Ureter (tissue), 1 donor: ENCODE results near the gene MTG2. TPM values are rescaled to one million over a fixed set of nuclear protein-coding genes. Genes with fewer than 3 reads are reported as not detected.

Experiments used
- DNase-seq: peaks from one replicate; pipeline ENCODE4 v3.0.0-alpha.2; 2020; ENCODE audit warnings: low spot score
- total RNA-seq: library from RNA; stranded (reverse); gene quantifications from one replicate; pipeline ENCODE4 v1.2.4, GENCODE V29; 2023
- donor health status: DM: yes; HTN: yes; CAD: no.

MTG2 gene
- total RNA-seq, 1 donor from 2014 or later: 35.5 TPM

DNA sequence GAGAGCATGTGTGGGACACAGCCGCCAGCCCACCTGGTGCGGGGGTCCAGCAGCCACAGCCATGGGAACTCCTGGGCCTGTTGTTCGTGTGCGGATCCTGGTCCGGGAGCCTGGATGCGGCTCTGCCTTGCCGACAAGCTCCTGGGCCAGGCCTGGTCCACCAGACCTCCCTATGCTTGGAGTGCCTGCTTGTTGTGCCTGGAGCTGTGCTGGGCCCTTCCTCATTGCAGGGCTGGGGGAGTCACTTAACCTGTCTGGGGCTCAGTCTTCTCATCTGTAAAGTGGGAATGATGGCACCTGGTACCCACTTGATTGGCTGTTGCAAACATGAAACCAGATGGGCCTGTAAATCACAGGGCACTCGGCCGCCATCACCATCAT lies 52.9 kb downstream of the MTG2 start:
- no peak for DNase-seq

DNA sequence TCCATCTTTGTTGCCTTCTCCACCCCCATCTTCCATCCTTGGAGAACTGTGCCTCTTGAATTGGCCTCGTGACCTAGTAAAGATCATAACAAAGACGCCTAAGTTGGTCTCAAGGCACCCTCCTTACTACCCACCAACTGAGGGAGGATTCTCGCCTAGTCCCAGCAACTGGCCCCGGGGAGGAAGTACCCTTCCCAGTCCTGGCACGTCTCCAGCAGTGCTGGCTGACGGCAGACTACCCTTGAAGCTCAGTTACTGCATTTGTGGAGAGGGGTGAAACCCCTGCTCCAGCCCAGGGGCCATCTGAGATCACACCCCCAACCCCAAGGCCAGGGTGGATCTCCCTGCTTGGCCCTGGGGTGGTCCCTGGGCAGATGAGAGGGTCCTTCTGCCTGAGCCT lies 53.4 kb downstream of the MTG2 start:
- DNase-seq: no peak

DNA sequence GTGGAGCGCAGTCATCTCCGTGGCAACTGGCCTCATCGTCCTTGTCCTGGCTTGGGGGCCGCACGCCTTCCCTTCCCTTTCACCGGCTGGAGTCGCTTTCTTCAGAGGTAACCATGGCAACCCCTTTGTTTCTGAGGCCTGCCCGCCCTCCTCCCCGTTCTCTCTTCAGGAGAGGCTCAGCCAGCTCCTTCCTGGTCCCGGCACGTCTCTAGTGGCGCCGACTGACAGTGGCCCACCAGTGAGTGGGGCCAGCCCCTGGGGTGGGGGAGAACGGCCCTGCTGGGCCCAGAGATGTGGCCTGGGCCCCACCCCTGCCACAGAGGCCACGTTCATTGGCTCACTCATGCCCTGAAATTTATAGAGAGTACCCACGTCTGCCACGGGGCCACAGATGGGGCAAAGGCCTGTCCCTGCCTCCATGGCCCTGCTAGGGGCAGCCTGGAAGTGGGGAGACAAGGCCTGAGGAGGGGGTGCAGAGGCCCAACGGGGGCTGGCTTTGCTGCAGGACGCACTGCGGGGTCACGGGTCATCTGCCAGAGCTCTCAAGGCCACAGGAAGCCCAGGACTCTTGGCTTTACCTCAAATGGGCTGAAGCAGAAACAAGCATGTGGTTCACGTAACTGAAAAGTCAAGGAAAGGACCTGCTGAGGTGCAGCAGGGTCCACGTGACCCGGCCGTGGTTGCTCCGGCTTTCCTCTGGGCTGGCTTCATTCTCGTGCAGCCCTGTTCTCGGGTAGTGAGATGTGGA lies 54.1 kb downstream of the MTG2 start:
- DNase-seq: no peak

DNA sequence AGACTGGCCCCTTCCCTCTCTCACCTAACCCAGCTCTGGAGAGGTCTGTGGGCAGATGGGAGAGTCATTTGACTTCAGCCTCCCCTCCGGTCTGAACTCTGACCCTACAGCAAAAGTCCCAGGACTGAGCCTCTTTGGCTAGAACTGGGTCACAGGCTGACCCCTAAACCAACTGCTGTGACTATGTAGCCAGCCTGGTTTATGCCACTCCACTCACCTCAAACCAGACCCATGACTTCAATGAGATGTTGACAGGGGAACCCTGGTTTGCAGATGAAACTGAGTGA lies 54.6 kb downstream of the MTG2 start:
- no peak for DNase-seq

DNA sequence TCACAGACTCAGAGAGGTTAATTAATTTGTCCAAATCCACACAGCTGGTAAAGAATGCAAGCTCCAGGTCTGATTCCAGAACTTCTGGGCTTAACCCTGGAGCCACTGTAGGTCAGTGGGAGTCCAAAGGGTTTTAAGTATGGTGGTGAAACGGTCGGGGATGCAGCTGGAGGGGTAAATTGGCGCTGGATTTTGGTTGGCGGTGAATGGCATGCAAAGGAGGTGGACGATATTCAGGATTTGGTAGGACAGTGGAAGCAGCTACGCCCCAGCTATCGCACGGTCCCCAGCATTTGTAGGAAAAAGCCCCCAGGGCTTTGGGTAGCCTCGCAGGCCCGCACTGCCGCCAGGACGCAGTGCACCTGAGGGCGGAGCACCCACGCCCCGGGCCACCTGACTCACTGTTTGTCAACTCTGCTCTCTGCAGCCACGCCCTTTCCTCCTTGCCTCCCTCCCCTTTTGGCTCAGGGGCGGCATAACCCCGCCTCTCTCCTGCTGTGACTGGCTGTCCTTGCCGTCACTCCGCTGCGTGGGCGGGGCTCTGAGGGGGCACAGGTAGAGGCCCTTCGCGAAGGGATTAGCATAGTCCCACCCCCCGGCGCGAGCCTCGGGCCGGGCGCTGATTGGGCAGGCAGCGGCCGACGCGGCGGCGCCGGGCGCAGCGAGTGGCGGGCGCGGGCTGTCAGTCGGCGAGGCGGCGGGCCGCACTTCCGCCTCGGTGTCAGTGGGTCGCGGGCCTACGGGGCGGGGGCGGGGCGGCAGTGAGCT lies 55.2 kb downstream of the MTG2 start, which contains the start of gene OSBPL2:
TSS of gene OSBPL2 (plus strand) at position 721 of the 768 bp plus-strand sequence. CDS start 17,664 bp downstream, outside the sequence.
- DNase-seq: peak; percentile 100

DNA sequence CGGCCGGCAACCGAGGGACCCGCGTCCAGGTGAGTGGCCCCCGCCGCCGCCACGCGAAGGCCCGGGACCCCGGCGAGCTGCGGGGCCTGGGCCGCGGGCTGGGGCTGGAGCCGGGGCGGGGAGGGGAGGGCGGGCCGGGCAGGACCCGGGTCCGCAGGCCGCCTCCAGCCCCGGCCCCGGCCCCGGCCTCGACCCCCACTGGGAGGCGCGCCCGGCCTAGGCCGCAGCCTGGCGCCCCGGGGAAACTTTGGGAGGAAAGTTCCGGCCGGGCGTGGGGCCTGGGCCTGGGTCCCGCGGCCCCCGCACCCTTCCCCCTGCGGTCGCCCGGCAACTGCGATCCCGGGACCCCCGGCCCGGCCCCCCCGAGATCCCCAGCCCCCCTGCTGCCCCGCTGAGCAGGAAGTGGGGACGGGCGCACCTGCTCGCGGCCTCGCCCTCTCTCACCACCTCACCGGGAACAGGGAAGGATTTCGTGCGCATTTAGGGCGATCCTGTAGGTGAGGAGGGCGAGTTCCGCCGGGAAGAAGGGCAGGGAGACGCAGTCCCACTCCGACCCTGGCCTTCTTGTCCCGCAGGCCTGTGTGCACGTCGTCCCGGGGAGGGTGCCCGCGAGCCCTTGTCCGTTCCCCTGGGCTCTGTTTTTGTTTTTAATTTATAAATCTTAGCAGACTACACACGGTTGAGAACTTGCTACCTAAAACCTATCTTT lies 55.9 kb downstream of the MTG2 start:
- peak; percentile 65 for DNase-seq

DNA sequence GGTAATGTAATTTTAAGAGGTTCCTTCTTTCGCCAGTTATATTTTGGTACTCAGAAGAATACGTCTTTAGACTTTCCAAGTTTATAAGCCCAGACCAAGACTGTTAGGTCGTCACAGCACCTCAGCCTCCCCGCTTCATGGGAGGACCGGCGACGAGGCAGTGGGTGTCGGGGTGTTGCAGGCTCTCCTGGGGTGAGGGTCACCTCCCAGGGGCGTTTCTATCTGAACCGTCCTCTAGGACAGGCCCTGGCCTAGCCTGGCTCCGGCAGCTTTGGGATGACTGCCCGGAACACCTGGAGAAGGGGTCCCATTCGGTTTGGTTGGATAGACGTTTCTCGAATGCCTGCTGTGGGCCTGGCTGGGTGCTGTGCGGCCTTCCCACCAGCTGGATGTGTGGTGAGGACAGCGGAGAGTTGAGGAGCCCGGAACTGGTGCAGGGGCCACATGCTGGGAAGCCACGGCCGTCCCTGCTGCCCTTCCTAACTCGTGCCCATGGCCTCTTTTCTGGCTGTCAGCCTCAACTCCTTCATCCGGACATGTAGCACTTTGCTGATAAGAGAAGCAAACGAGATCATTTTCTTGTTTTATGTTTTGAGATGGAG lies 56.6 kb downstream of the MTG2 start:
- DNase-seq: no peak

DNA sequence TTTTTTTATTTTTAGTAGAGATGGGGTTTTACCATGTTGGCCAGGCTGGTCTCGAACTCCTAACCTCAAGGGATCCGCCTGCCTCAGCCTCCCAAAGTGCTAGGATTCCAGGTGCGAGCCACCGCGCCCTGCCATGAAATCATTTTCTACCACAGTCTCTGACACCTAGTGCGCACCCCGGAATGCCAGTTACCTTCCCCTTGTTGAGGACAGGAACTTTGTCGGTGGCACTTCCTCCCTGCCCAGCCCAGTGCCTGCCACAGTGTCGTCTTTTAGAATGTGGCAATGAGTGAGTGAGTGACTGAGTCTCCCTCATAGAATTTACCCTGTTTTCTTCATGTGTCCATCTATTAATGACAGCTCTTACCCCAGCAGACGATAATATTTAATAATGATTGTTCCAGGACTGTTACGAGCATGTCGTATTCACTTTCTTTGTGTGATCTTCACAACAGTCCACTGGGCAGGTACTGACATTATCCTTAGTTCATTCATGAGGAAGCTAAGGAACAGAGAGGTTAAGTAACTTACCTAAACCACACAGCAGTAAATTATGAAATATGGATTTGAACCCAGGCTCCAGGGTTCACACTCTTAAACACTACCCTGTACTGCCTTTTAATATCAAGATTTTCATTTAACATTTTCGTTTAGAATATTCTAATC lies 57.3 kb downstream of the MTG2 start:
- no peak for DNase-seq

DNA sequence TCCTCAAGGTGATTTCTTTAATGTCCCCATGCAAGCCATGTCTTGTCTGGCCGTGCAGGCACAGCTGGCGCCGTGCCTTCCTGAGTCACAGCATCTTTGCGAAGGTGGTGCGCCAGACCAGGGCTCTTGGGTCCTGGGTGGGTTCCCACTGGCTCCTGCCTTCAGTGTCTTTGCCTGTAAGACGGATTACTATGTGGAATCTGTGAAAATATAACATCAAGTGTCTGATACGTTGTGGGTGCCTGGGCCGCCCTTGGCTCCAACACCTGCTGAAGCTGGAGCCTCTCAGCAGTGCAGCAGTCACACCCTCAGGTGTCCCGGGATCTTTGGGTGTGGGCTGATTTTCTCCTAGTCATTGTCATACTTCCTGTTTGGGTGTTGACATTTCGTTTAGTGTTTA lies 58.7 kb downstream of the MTG2 start:
- DNase-seq: peak; percentile 70

DNA sequence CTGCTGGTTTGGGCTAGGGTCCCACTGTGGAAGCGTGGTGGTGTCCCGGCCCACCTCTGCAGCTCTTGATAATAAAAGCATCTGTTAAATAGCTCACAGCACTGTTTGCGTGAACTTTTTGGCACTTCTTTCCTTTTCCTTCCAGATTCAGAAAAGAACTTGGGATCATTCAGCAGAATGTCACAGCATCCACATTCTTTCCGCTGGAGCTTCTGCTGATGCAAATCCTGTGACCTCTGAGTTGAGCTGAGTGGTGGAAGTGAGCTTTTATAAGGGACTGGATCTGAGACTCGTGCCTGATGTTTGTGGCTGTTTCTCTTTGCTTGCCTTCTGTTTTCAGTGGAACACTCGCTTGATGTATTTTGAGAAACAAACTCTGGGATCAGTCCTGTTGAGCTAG lies 59.3 kb downstream of the MTG2 start:
- no peak for DNase-seq

DNA sequence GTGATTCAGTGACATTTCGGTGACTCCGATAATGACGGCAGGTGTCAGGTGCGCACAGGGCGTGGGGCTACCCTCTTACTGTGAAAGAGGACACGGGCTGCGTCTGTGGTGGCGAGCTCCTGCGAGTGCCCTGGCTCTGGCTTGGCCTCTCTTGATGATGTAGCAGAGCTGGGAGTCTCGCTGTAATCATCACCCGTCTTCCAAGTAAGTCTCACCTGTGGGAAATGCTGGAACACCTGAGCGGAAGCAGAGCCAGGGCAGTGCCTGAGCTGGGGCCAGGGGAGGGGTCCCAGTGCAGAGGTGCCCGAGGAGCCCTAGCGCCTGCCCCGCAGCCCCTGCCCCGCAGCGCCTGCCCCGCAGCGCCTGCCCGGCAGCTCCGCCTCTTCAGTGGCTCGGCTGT lies 60.3 kb downstream of the MTG2 start:
- no peak for DNase-seq

DNA sequence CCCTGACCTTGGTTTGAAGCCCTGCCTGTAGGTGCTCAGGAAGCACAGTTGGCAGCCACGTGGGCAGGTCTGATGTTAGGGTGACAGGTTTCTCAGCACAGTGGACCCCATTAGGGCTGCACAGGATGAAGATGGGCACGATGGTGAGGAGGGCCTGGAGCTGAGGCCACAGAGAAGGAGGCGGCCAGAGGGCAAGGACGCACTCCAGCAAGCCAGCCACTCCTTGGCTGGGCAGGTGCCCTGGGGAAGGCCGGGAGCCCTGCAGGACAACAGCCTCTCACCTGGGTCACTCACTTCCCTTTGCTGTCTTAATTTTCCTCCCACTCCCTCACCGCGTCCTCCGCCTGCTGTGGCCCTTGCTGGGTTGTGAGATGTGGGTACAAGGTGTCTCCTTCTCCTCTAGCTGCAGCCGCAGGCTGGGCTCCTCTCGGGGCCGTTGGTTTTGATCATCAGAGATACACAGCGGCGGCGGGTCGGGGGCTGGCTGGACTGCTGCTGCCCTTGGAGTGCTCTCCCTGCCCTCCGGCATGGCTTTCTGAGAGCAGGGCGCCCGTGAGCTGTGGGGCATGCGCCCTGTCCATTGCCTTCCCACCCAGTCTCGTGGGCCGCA lies 61.2 kb downstream of the MTG2 start:
- DNase-seq: no peak

DNA sequence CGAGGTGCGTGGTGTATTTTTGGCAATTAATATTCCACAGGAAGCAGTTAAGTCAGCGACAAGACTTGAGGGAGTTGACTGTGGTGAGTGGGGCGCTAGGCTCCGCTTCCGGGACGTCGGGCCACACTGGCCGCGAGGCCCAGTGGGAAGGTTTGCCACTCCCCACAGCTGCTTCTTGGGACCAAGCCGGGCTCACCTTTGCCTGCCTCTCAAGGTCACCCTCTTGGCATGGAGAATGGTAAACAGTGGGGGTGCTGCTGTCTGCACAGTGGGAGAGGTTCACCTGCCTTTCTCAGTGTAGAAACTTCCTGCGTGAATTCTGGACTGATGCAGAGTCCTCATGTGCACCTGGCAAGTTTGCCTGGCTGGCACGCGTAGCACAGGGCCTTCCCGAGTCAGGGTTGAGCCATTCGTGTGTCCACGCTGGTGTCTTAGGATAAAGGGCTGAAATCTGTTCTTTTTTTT lies 61.8 kb downstream of the MTG2 start:
- no peak for DNase-seq

DNA sequence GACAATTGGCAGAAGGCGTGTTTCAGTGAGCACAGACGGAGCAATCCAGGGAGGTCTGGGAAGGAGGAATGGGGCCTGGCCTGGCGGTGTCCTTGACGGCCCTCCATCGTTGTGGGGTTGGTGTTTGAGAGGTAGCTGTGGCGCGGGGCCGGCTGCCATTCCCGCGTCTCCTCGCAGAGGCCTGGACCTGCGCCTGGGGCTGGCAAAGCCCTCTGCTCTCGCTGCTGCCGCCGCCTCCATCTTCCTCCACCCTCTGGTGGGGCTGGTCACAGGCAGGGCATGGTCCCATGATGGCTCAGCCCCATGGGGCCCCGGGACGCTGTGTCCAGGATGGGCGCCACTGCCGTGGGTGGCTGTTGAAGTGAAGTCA lies 63.1 kb downstream of the MTG2 start:
- no peak for DNase-seq

DNA sequence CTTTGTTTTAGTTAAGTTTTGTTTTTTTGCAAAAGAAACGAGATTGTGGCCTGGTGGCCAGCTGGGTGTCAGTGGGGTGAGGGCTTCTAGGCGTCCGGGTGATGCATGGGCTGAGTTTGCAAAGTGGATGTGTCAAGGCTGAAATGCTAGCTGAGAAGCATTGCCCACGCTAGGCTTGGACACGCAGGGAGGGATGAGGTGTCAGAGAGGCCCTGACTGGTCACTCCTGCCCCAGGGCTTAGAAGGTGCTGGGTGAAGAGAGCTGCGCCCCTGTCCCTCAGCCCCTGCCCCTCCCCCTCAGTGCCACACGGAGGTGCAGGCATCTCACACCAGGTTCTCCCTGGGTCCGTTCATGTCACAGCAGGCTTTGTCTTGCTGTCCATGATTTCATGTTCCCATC lies 63.6 kb downstream of the MTG2 start:
- no peak for DNase-seq

DNA sequence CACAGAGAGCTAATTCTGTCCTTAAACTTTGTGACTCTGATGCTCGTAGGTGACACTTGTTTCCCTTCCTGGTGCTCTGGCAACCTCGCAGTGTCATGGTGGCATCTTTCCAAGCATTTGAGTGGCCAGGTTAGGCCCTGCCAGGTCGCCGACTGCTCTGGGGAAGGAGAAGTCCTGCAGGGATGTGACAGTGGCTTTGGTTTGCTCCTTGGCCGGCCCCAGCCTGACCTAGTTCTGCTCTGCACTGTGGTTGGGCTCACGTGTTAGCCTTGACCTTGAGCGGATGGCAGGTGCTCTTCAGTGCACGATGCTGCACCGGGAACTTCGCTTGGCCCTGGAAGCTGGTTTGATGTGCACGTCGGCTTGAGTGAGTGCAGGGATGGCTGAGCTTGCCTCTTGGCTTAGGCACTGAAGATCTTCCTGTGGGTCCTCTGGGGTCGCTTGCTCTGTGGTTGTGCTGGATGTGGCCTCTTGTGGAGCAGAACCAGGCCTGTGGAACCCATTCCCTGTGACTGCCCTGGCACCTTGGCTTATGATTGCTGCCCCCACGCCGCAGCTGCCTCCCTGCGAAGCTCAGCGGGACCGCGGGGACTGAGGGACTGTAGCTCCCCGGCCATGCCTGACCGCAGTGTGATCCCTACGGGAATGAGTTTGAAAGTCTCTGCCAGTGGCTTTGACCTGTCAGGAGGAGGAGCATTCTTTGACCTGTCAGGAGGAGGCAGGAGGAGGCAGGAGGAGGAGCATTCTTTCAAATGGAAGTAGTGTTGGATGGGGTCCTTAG lies 64.2 kb downstream of the MTG2 start:
- DNase-seq: no peak

DNA sequence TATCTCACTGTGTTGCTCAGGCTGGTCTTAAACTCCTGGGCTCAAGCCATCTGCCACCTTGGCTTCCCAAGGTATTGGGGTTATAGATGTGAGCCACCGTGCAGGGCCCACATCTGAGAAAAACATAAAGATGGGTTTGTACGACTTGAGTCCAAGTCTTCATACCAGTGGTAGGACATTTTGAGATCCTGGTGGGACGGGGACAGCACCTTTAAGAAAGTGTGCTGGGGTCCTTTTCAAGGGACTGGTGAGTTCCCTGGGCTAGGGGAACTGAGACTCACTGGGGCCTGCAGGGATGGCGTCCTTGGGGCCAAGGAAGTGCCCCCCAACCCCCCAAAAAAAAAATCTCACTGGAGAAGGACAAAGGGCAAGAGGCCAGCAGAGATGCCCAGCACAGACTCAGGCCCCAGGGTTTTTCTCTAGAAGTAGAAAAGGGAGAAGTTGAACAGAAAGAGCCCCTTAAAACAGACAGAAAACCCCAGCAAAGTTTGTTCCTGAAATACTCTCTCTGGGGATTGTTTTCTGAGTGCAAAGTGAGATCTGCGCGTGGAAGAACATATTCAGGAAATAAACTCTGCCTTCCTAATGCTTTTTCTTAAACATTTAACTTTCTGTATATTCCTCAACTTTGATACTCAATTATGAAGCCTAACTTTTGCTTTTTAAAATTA lies 66.2 kb downstream of the MTG2 start:
- DNase-seq: no peak

DNA sequence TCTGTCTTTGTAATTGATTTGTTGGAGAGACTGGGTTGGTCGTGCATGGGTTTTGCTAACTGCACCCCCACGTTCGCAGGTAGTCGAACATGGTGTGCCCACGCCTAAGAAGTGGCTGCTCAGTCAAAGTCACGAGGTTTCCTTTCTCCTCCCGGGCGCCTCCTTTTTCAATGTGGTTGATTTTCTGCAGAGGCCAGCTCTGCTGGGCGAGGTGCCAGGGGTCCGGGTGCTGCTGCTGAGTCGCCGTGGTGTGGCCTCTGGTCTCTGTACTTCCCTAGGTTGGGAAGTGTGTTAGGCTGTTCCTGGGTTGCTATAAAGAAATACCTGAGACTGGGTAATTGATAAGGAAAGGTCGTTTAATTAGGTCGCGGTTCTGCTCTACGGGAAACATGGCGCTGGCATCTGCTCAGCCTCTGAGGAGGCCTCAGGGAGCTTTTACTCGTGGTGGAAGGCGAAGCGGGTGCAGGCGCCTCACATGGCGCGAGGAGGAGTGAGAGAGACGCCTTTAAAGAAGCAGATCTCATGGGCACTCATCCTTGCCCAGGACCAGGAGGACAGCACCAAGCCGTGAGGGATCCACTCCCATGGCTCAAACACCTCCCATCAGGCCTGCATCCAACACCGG lies 69.6 kb downstream of the MTG2 start:
- DNase-seq: no peak
